OCI-M2 (cell line): ENCODE results near the gene EIF1.
A peak's percentile ranks its signal among the peaks of the same experiment; 100 is the strongest.
"Not testable (repeated sequence)": the region's sequence is repeated elsewhere in the genome, so short reads cannot be mapped to it uniquely, and the experiment has no call there.

Source experiments
- DNase-seq: peaks from one replicate; lab custom pipeline; 2025; ENCODE audit not compliant: unreplicated experiment; lab: John Stamatoyannopoulos, UW

The EIF1 gene

GRCh38 chr17:41688641-41689496 lies at the start of gene EIF1:
Gene EIF1, plus strand, starts transcription at chr17:41688885. Its CDS starts 154 bp downstream, at chr17:41689039.
- DNase-seq: peak; percentile 79

- DNase-seq: no peak
Measured at GRCh38 chr17:41638941-41639340, 49.7 kb upstream of the EIF1 start.

DNA sequence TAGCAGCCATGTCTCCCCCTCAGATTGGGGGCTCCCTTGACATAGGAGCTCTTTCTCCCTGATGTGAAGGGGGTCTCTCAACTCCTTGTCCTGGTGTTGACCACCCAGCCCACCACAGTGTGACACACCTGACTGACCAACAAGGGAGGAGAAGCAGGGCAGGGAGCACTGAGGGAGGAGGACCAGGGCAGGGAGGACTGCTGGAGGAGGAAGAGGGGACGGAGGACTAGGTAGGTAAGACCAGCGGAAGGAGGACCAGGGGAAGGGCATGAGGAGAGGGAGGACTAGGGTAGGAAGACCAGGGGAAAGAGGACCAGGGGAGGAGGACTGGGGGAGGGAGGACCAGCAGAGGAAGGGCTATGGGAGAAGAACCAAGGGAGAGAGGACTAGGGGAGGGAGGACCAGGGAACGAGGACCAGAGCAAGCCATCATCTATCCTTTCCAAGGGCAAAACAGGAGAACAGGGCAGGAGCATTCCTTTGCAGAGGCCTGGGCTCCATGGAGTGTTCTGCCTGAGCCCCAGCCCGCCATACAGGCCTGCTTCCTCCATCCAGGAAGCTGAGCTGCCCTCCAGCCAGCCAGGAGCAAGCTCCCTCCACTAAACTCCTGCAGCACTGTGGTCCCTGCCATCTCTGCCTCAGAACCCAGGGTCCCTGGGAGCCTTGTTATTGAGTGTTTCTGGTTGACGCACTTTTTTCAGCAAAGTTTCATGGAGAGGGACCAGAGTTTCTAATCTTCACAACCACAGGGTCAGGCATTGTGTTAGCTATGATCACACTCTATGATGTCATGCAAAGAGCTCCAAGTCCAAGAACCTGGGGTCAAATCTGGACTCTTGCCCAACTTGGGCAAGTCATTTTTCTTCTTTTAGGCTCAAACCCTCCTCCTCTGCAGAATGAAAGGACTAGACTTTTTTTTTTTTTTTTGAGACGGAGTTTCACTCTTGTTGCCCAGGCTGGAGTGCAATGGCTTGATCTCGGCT lies 48.9 kb upstream of the EIF1 start:
- DNase-seq: no peak

DNA sequence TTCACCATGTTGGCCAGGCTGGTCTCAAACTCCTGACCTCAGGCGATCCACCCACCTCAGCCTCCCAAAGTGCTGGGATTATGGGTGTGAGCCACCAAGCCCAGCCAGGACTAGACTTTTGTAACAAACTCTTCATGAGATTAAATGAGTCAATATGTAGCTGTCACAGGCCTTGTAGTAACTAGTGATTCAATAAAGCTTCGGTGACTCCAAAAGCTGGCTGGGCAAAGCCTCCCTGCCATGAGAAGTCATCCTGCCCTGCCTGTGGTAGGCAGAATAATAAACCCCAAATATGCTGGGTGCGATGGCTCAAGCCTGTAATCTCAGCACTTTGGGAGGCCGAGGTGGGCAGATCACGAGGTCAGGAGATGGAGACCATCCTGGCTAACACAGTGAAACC lies 48.1 kb upstream of the EIF1 start:
- DNase-seq: not testable (repeated sequence)

DNA sequence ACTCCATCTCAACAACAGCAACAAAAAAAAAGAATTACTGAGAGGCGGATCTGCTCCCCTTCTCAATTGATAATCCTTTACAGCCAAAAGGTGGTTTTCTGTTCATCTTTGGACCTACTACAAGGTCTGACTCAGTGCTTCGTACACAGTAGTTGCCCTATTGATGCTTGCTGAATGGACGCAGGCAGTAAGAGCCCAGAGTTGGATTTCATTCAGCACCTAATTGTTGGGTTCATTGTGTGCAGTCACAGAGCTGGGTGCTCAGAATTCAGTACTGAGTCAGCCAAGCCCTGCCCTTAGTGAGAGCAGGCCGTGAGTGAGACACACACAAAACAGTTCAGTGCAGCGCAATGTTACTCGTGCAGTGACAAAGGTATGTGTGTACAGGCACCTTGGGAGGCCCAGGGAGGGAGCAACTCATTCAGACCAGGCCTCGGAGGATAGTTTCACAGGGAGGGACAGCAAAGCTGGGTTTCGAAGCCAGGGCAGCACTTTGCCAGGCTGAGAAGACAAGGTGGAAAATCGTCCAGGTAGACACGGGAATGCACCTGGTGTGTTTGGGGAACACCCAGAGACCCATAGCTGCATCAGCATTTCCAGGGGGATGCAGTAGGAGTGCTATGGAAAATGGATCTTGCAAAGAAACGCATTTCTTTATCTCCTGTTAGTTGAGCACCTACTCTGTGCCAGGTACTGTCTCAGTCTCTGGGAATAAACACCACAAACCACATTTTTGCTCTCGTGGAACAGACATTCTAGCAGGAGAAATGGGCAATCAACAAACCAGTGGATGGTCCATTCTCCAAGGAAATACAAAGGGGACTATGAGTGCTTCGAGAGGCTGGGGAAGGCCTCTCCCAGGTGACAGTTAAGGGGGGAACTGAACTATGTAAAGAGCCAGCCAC lies 46.2 kb upstream of the EIF1 start:
- DNase-seq: no peak

DNA sequence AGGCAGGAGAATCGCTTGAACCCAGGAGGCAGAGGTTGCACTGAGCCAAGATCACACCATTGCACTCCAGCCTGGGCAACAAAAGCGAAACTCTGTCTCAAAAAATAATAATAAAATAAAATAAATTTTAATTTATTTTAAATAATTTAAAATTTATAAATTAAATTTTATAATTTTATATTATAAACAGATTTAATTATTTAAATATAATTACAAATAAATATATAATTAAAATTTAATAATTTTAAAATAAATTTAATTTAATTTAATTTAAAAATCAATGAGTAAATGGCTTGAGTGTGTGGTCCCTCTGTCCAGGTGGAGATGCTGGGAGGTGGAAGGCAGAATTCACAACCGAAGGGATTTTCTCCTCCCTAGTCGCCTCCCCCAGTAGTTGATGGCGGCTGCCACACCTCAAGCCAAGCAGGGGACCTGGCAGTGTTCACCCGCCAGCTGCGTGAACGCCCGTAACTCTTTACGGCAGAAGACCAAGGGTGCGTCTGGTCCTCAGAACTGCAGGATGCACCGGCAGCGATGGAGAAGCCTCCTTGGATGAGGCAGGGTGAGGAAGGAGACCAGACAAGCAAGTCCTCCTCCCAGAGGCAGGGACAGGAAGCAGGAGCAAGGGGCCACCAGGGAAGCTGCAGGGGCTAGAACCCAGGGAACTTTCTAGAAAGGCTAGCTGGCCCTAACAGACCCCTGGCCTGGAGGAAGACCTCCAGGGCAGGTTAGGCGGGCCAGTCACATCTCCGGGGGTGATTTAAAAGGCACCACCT lies 41.5 kb upstream of the EIF1 start:
- no peak for DNase-seq

DNA sequence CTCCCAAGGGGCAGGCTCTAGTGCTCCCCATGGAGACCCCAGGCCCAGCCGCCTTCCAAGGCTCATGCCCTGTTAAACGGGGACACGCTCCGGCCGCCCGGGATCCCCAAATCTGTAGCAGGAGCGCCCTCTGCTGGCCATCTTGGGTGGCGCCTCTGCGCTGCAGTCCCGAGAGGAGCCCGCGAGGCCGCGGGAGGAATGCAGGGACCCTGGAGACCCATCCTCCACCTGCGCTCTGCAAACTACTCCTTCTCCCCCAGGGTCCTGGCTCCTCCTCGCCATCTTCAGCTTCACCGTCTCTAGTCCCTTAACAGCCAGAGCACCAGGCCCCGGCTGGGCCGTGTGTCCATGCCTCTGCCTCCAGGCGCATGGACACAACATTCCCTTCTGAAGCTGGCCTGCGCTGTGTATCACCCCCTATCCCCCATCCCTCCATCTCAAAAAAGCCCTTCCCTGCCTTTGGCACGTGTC lies 40.7 kb upstream of the EIF1 start:
- DNase-seq: peak; percentile 14

- DNase-seq: peak; percentile 58
Measured at GRCh38 chr17:41648411-41649195, 40.1 kb upstream of the EIF1 start.

DNA sequence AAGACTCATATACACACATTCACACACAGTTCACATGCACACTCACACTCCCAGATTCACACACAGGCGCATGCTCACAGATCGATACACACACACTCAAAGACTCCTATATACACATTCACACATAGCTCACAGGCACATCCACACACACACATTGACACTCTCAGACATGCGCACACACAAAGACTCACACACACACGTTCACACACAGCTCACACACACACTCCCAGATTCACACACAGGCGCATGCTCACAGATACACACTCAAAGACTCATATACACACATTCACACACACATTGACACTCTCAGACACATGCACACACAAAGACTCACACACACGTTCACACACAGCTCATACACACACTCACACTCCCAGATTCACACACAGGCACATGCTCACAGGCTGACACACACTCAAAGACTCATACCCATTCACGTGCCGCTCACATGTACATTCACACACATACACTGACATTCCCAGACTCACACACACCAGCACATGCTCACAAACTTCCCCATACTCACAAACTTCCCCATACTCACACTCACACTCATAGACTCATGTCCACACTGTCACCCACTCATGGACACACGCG lies 38.7 kb upstream of the EIF1 start:
- no peak for DNase-seq

- no peak for DNase-seq
Measured at GRCh38 chr17:41650794-41651624, 37.7 kb upstream of the EIF1 start.

GRCh38 chr17:41651625-41652460 lies 36.8 kb upstream of the EIF1 start:
- no peak for DNase-seq

- DNase-seq: no peak
Measured at GRCh38 chr17:41652461-41652970, 36.2 kb upstream of the EIF1 start.

GRCh38 chr17:41653421-41653820 lies 35.3 kb upstream of the EIF1 start:
- no peak for DNase-seq

GRCh38 chr17:41653892-41654677 lies 34.6 kb upstream of the EIF1 start:
- DNase-seq: no peak

GRCh38 chr17:41654678-41655607 lies 33.7 kb upstream of the EIF1 start:
- DNase-seq: no peak
